PC-9 (cell line): ENCODE results near the gene IFIT2. TPM values are rescaled to one million over a fixed set of nuclear protein-coding genes. Genes with fewer than 3 reads are reported as not detected.
"Not testable (repeated sequence)": the region's sequence is repeated elsewhere in the genome, so short reads cannot be mapped to it uniquely, and the experiment has no call there.

ENCODE experiments used
- BruUV-seq: library from RNA; stranded (reverse); fragments of 400-500 nt; replicated peaks from 2 replicates; lab custom pipeline; 2021; lab: Mats Ljungman, UMichigan
- CTCF ChIA-PET: fragments of 300-600 bp; sonication (Branson Sonifier 250); formaldehyde crosslinking; loops from one replicate; lab custom pipeline; 2022; ENCODE audit warnings: antibody characterized with exemption; lab: Charles Lee
- POLR2A ChIA-PET: fragments of 300-600 bp; sonication (Branson Sonifier 250); formaldehyde crosslinking; loops from one replicate; lab custom pipeline; 2022; ENCODE audit warnings: antibody characterized with exemption; ENCODE audit not compliant: unreplicated experiment; lab: Charles Lee
- DNase-seq, 2 experiments: peaks; one replicate each; pipeline versions ENCODE4 v3.0.0 to v3.0.0-alpha.2; 2015 to 2022; ENCODE audit warnings: mixed read lengths in 1 of 2
- H2AFZ ChIP-seq: fragments of 200-600 bp; sonication (generic); 2 replicates; pipeline ENCODE4 v1.8.1; 2017; ENCODE audit warnings: antibody characterized with exemption
- H3F3A ChIP-seq: fragments of 200-600 bp; sonication (generic); 2 replicates; pipeline ENCODE4 v1.8.1; 2017; ENCODE audit warnings: antibody characterized with exemption, mild to moderate bottlenecking, low read depth; ENCODE audit not compliant: insufficient read depth
- H3K27ac ChIP-seq: fragments of 200-600 bp; sonication (generic); 2 replicates; pipeline ENCODE4 v1.6.1; 2016; ENCODE audit warnings: mixed run types
- H3K27me3 ChIP-seq: fragments of 200-600 bp; sonication (generic); 2 replicates; pipeline ENCODE4 v1.6.1; 2016; ENCODE audit warnings: low read depth, mixed run types; ENCODE audit not compliant: insufficient read depth
- H3K36me3 ChIP-seq: fragments of 200-600 bp; sonication (generic); 2 replicates; pipeline ENCODE4 v1.6.1; 2016; ENCODE audit warnings: low read depth, mixed run types
- H3K4me1 ChIP-seq: fragments of 200-600 bp; sonication (generic); replicated peaks from 2 replicates; pipeline ENCODE4 v1.6.1; 2016; ENCODE audit warnings: mixed run types; ENCODE audit not compliant: insufficient read depth
- H3K4me2 ChIP-seq: fragments of 200-600 bp; sonication (generic); 2 replicates; pipeline ENCODE4 v1.6.1; 2017; ENCODE audit warnings: mixed run types
- H3K4me3 ChIP-seq: fragments of 200-600 bp; sonication (generic); 2 replicates; pipeline ENCODE4 v1.6.1; 2016; ENCODE audit warnings: mixed run types
- H3K79me2 ChIP-seq: fragments of 200-600 bp; sonication (generic); 2 replicates; pipeline ENCODE4 v1.6.1; 2017; ENCODE audit warnings: low read depth, mixed run types
- H3K9me2 ChIP-seq: fragments of 200-600 bp; sonication (generic); 2 replicates; pipeline ENCODE4 v1.8.1; 2017; ENCODE audit warnings: mild to moderate bottlenecking; ENCODE audit not compliant: insufficient read depth
- H3K9me3 ChIP-seq: fragments of 200-600 bp; sonication (generic); 2 replicates; pipeline ENCODE4 v1.8.1; 2016; ENCODE audit warnings: low read depth; ENCODE audit not compliant: insufficient read depth
- H4K20me1 ChIP-seq: fragments of 200-600 bp; sonication (generic); 2 replicates; pipeline ENCODE4 v1.8.1; 2017; ENCODE audit not compliant: insufficient read depth
- EZH2 ChIP-seq: fragments of 200-600 bp; sonication (generic); IDR thresholded peaks from 2 replicates; pipeline ENCODE4 v1.8.0; 2017; ENCODE audit warnings: antibody characterized with exemption, low read depth
- intact Hi-C: fragments of 100-400 bp; cut with micrococcal nuclease; formaldehyde crosslinking; loops from one replicate; pipeline ENCODE4 v1.10.0; 2022; ENCODE audit not compliant: unreplicated experiment
- total RNA-seq: library from RNA; stranded (reverse); gene quantifications from 2 replicates; pipeline ENCODE4 v1.2.3, GENCODE V29; 2021
- TF ChIP-seq, protein P1 (sequence below): fragments of 200-600 bp; sonication (generic); conservative IDR thresholded peaks from 2 replicates; pipeline ENCODE4 v1.6.1; 2017; ENCODE audit warnings: mixed run types, antibody characterized with exemption, mild to moderate bottlenecking, moderate library complexity

The IFIT2 gene
- total RNA-seq, 1 experiment from 2014 or later = 4.4 TPM

DNA sequence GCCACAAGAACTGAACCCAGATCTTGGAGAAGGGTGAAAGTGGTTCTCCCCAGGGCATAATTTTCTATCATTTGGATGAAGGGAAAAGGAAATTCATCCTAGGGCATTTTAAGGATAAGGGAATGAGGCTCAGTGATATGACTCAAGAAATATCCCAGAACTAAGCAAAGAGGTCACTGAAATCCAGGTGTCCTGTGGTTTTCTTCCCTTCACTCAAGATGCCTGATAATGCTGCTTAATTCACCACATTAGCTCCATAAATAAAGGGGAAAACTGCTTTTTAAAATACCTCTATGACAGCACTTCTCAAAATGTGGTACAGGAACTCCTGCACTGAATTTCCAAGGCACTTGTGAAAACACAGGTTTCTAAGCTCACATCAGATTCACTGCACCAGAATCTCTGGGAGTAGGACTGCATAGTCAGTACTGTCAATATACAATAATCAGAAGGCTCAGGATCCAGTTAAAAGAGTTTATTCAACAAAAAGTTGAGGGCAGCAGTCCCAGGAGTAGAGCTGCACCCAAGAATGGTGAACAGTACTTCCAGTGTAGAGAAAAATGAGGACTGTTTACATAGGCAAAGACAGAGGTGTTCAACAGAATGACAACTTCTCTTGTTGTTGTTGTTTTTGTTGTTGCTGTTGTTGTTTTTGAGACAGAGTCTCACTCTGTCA, 28.8 kb downstream of the IFIT2 start:
- no peak for TF ChIP-seq EZH2
- TF ChIP-seq, protein P1, sequence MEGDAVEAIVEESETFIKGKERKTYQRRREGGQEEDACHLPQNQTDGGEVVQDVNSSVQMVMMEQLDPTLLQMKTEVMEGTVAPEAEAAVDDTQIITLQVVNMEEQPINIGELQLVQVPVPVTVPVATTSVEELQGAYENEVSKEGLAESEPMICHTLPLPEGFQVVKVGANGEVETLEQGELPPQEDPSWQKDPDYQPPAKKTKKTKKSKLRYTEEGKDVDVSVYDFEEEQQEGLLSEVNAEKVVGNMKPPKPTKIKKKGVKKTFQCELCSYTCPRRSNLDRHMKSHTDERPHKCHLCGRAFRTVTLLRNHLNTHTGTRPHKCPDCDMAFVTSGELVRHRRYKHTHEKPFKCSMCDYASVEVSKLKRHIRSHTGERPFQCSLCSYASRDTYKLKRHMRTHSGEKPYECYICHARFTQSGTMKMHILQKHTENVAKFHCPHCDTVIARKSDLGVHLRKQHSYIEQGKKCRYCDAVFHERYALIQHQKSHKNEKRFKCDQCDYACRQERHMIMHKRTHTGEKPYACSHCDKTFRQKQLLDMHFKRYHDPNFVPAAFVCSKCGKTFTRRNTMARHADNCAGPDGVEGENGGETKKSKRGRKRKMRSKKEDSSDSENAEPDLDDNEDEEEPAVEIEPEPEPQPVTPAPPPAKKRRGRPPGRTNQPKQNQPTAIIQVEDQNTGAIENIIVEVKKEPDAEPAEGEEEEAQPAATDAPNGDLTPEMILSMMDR = no peak

DNA sequence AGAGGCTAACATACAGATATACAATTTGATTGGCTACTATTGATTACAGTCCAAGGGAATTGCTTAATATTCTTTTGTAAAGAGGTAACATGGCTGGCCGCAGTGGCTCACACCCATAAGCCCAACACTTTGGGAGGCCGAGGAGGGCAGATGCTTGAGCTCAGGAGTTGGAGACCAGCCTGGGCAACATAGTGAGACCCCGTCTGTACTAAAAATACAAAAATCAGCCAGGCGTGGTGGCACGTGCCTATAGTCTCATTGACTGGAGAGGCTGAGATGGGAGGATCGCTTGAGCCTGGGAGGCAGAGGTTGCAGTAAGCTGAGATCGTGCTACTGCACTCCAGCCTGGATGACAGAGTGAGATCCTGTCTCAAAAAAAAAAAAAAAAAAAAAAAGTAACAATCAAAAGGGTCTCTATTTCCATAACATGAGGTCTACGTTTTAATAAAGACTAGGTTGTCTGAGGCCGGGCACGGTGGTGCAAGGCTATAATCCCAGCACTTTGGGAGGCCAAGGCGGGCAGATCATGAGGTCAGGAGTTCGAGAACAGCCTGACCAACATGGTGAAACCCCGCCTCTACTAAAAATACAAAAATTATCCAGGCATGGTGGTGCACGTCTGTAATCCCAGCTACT, 29.8 kb downstream of the IFIT2 start:
- H3K9me3 ChIP-seq, H4K20me1 ChIP-seq, H3K79me2 ChIP-seq, intact Hi-C loops, H3K27ac ChIP-seq, H2AFZ ChIP-seq, H3K9me2 ChIP-seq, H3K4me3 ChIP-seq, H3K36me3 ChIP-seq, POLR2A ChIA-PET, DNase-seq, BruUV-seq, H3K4me2 ChIP-seq, H3K27me3 ChIP-seq: not testable (repeated sequence)
- Histone ChIP-seq H3F3A (peaks cover 14% of the 10 kb centered on the region; the same call in 1 of the 2 replicates), H3K4me1 (peaks cover 23% of the 10 kb centered on the region)
- CTCF ChIA-PET = interaction anchor here (0.6 kb wide), 1 partner anchor 81 kb away, joined by 3 read pairs; no protein-coding TSS in a partner anchor

More for the DNA sequence above, 28.8 kb downstream of the IFIT2 start:
- Histone ChIP-seq H3K79me2 (no peaks in the 10 kb centered on the region), H4K20me1 (no peaks in the 10 kb centered on the region), H3K4me1 (peaks cover 23% of the 10 kb centered on the region), H3K4me3 (no peak overlapping the region), H3K27ac (no peak overlapping the region), H3K9me2 (no peaks in the 10 kb centered on the region), H2AFZ (no peak overlapping the region), H3K9me3 (no peaks in the 10 kb centered on the region), H3F3A (peaks cover 14% of the 10 kb centered on the region; the same call in 1 of the 2 replicates), H3K4me2 (no peak overlapping the region), H3K27me3 (no peaks in the 10 kb centered on the region), H3K36me3 (no peaks in the 10 kb centered on the region)
- DNase-seq = no peak
- ChIA-PET POLR2A (no interaction called here), CTCF (no interaction called here)
- intact Hi-C loops = no loop called here
- BruUV-seq = no TSS peak

DNA sequence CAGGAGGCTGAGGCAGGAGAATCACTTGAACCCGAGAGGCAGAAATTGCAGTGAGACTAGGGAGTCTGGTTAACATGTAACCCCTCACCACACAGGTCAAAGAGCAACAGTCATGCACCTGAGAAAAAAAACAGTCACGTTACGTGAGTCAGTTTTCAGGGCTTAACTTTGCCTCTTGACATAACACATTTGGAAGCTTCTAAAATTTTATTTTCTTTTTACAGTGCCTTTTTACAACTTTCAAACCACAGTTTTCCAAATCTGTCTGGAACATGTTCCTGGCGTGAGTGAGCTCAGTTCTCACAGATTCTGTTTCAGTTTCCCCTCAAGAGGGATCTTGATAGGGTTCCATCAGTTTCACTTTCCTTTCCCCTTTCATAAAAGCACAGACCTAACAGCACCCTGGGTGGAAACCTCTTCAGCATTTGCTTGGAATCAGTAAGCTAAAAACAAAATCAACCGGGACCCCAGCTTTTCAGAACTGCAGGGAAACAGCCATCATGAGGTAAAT, 30.3 kb downstream of the IFIT2 start:
- Histone ChIP-seq H3K9me3 (no peaks in the 10 kb centered on the region), H3K4me2 (no peak overlapping the region), H4K20me1 (no peaks in the 10 kb centered on the region), H2AFZ (no peak overlapping the region), H3K27ac (no peak overlapping the region), H3K4me3 (no peak overlapping the region), H3K9me2 (no peaks in the 10 kb centered on the region), H3K36me3 (no peaks in the 10 kb centered on the region), H3K79me2 (no peaks in the 10 kb centered on the region), H3F3A (peaks cover 14% of the 10 kb centered on the region; the same call in 1 of the 2 replicates), H3K4me1 (peaks cover 19% of the 10 kb centered on the region), H3K27me3 (no peaks in the 10 kb centered on the region)
- no peak for TF ChIP-seq EZH2
- TF ChIP-seq, protein P1 = no peak
- CTCF ChIA-PET = interaction anchor here (0.6 kb wide), 1 partner anchor 81 kb away, joined by 3 read pairs; no protein-coding TSS in a partner anchor
- no peak for DNase-seq
- POLR2A ChIA-PET = no interaction called here
- intact Hi-C loops = no loop called here
- BruUV-seq = no TSS peak
